Measurements from ENCODE around the gene BARHL2. TPM values are rescaled to one million over a fixed set of nuclear protein-coding genes. Genes with fewer than 3 reads are reported as not detected.

The BARHL2 gene
- total RNA-seq, 4 donors from 2014 or later, result not detected

- TF ChIP-seq POLR2A (IDR thresholded peaks at IDR 0.05), result no peak
- TF ChIP-seq EP300 (IDR thresholded peaks at IDR 0.05), result no peak
- no peak for TF ChIP-seq CTCF (IDR thresholded peaks at IDR 0.05)
- TF ChIP-seq POLR2AphosphoS5 (IDR thresholded peaks at IDR 0.05), result no peak
- Histone ChIP-seq H3K27me3 (peaks cover 100% of the 10 kb centered on the region), H3K36me3 (no peaks in the 10 kb centered on the region), H3K27ac (no peak overlapping the region), H3K4me3 (peak overlapping the region; percentile 35), H3K4me1 (peaks cover 53% of the 10 kb centered on the region), H3K9me3 (no peaks in the 10 kb centered on the region)
- WGBS, result 7% methylated on average over 38 of the region's 52 CpGs
- peak in 1 of 2 donors; percentile 78 for DNase-seq (ENCODE audit: low spot score in 2 of 2)
Measured at GRCh38 chr1:90724926-90725656, 8.0 kb upstream of the BARHL2 start.

GRCh38 chr1:90724361-90724760, 7.3 kb upstream of the BARHL2 start:
- Histone ChIP-seq H3K9me3 (no peaks in the 10 kb centered on the region), H3K4me1 (peaks cover 51% of the 10 kb centered on the region), H3K27ac (no peak overlapping the region), H3K27me3 (peaks cover 100% of the 10 kb centered on the region), H3K4me3 (no peak overlapping the region), H3K36me3 (no peaks in the 10 kb centered on the region)
- DNase-seq (ENCODE audit: low spot score in 2 of 2), result no peak
- 14% methylated on average over 19 of the region's 19 CpGs for WGBS
- TF ChIP-seq EP300 (IDR thresholded peaks at IDR 0.05), result no peak
- no peak for TF ChIP-seq POLR2AphosphoS5 (IDR thresholded peaks at IDR 0.05)
- no peak for TF ChIP-seq POLR2A (IDR thresholded peaks at IDR 0.05)
- TF ChIP-seq CTCF (IDR thresholded peaks at IDR 0.05), result no peak

GRCh38 chr1:90723590-90724108, 6.5 kb upstream of the BARHL2 start:
- Histone ChIP-seq H3K4me1 (peaks cover 57% of the 10 kb centered on the region), H3K4me3 (peak overlapping the region; percentile 43), H3K27me3 (peaks cover 100% of the 10 kb centered on the region), H3K36me3 (no peaks in the 10 kb centered on the region), H3K27ac (no peak overlapping the region), H3K9me3 (no peaks in the 10 kb centered on the region)
- TF ChIP-seq POLR2AphosphoS5 (IDR thresholded peaks at IDR 0.05) (no peak), EP300 (IDR thresholded peaks at IDR 0.05) (no peak), CTCF (IDR thresholded peaks at IDR 0.05) (no peak), POLR2A (IDR thresholded peaks at IDR 0.05) (no peak)
- 2% methylated on average over 8 of the region's 22 CpGs for WGBS
- DNase-seq (ENCODE audit: low spot score in 2 of 2), result no peak

GRCh38 chr1:90722874-90723589, 5.9 kb upstream of the BARHL2 start:
- no peak overlapping the region for H3K27ac ChIP-seq
- H3K36me3 ChIP-seq, result no peaks in the 10 kb centered on the region
- H3K4me3 ChIP-seq, result peak overlapping the region; percentile 43
- peaks cover 60% of the 10 kb centered on the region for H3K4me1 ChIP-seq
- H3K9me3 ChIP-seq, result no peaks in the 10 kb centered on the region
- TF ChIP-seq EP300 (IDR thresholded peaks at IDR 0.05), result no peak
- TF ChIP-seq CTCF (IDR thresholded peaks at IDR 0.05), result no peak
- no peak for TF ChIP-seq POLR2AphosphoS5 (IDR thresholded peaks at IDR 0.05)
- TF ChIP-seq POLR2A (IDR thresholded peaks at IDR 0.05), result no peak
- H3K27me3 ChIP-seq, result peaks cover 100% of the 10 kb centered on the region
- DNase-seq (ENCODE audit: low spot score in 2 of 2), result no peak
- WGBS, result 37% methylated on average over 11 of the region's 12 CpGs

Data from suprapubic skin (tissue), 4 donors.